ENCODE data around the gene C1orf52.

The C1orf52 gene

DNA sequence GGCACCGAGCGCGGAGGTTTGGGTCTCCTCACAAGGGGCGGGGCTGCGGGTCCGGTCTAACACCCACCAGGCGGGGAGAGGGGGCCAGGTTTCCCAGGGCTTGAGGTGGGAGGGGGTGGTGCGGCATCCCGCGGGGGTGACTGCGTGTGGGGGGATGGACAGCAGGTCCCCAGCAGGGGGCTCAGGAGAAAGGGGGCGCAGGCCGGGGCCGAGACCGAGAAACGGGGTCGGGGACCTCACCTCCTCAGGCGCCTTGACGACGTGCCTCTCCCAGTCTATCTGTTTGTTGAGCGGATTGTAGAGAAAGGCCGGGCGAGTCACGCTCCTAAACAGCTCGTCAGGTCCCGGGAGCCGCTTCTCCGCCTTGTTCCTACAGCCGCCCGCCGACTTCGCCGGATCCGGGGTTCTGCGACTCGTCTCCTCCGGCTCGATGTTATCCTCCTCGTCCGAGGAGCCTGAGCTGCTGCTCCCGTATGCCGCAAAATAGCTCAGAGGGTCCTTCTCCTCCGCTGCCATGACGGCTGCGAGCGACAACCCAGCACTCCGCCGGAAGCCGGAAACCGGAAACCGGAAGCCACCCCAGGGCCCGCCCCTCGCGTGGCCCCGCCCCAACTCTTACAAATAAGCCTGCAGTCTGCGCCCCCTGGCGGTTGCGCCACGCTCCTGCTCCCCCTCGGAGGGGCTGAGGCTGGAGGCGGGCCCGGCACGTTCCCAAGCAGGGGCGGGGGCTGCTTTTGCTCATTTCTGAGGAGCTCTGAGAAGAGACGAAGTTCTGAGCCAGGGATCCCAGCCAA, at the start of gene C1orf52:
Gene C1orf52, minus strand, starts transcription at position 545 of the 794 bp plus-strand sequence. Its CDS starts 29 bp downstream, at position 516.
- peak; percentile 99 for TF ChIP-seq CTCF (conservative IDR thresholded peaks at IDR 0.05)
- no peak for TF ChIP-seq ZFX (IDR thresholded peaks at IDR 0.05)
- H3K27ac ChIP-seq, result peak within 1 kb of the TSS; percentile 75

- TF ChIP-seq ZFX (IDR thresholded peaks at IDR 0.05) (no peak), CTCF (conservative IDR thresholded peaks at IDR 0.05) (no peak)
- H3K27ac ChIP-seq, result no peak overlapping the region
These were observed 49.4 kb upstream of the C1orf52 start for GRCh38 chr1:85308833-85309350.

DNA sequence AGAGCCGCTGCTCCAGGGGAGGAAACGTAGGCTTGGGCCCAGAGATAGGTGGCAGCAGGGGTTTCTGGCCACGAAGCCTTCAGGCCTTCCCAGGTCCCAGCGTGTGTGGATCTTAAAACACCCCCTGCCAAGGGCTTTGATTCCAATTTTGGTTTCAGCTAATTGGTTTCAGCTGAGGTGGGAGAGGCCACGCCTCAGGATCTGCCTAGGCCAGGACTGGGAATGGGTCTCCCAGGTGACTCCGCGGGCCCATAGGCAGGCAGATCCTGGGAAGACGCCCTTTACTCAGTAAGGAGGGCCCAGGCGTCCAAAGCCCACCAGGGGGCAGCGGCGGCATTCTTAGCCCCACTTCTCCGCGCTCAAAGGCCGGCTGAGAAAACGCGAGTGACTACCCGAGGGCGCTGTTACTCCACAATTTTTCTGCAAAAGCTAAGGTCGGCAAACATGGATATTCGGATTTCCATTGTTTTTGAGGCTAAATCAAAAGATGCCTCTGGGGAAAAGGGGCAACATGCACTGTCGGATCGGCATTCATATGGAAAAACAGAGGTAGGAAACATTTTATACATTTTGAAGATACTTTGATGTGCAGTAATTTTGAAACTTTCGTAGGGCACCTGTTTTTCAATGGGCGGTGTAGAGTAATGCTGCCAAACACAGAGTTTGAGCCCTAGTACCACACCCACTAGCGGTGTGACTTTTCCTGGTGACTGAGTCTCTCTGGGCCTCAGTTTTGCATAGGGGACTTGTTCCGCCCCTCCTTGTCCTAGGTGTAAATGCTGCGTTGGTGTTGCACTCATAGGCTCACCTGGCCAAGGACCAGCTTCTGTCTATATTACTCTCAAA, 48.7 kb upstream of the C1orf52 start:
- H3K27ac ChIP-seq, result no peak overlapping the region

DNA sequence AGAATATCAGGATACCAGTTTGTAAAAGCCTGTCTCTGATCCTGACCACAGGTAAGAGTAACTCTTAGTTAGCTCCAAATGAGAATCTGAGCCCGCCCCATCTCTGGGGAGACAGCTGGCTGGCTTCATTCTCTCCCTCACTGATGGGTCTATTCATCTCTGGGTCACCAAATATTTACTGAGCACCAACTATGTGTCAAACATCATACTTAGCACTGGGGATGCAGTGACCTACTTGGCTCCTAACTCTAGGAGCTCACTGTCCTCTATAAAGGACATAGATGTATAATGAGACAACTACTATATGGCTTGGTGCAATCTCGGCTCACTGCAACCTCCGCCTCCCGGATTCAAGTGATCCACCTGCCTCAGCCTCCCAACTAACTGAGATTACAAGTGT, 46.8 kb upstream of the C1orf52 start:
- TF ChIP-seq ZFX (IDR thresholded peaks at IDR 0.05), result no peak
- TF ChIP-seq CTCF (conservative IDR thresholded peaks at IDR 0.05), result no peak
- H3K27ac ChIP-seq, result no peak overlapping the region

More for the DNA sequence above, 48.7 kb upstream of the C1orf52 start:
- no peak for TF ChIP-seq ZFX (IDR thresholded peaks at IDR 0.05)
- peak; percentile 98 for TF ChIP-seq CTCF (conservative IDR thresholded peaks at IDR 0.05)

GRCh38 chr1:85303440-85304162, 44.1 kb upstream of the C1orf52 start:
- TF ChIP-seq CTCF (conservative IDR thresholded peaks at IDR 0.05) (no peak), ZFX (IDR thresholded peaks at IDR 0.05) (no peak)
- no peak overlapping the region for H3K27ac ChIP-seq

DNA sequence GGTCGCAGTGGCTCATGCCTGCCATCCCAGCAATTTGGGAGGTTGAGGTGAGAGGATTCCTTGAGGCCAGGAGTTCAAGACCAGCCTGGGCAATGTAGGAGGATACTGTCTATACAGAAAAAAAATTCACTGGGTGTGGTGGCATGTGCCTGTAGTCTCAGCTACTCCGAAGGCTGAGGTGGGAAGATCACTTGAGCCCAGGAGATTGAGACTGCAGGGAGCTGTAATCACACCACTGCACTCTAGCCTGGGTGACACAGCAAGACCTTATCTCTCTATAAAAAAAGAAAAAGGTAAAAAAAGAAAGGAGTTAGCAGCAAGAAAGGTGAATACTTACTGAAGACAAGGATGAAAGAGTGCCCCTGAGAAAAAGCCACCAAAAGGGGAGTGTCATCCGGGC, 40.7 kb upstream of the C1orf52 start:
- no peak overlapping the region for H3K27ac ChIP-seq
- TF ChIP-seq CTCF (conservative IDR thresholded peaks at IDR 0.05), result no peak
- no peak for TF ChIP-seq ZFX (IDR thresholded peaks at IDR 0.05)

All from C4-2B (cell line).